Trophoblast cell (in vitro differentiated cells and primary cell): Measurements from ENCODE around the gene FCN3.

Experiments
- DNase-seq, 2 donors: peaks; one replicate each; pipeline ENCODE4 v3.0.0-alpha.2; 2016
- H2AFZ ChIP-seq: 2 replicates; pipeline ENCODE4 v1.6.1; 2013; ENCODE audit warnings: low read length, moderate library complexity, mild to moderate bottlenecking; ENCODE audit not compliant: insufficient read depth, poor library complexity
- H2AK5ac ChIP-seq: 2 replicates; pipeline ENCODE4 v1.6.1; 2013; ENCODE audit warnings: mild to moderate bottlenecking, low read length
- H2BK120ac ChIP-seq: 2 replicates; pipeline ENCODE4 v1.6.1; 2013; ENCODE audit warnings: low read length, mild to moderate bottlenecking, moderate library complexity; ENCODE audit not compliant: insufficient read depth, poor library complexity
- H2BK12ac ChIP-seq: 2 replicates; pipeline ENCODE4 v1.6.1; 2013; ENCODE audit warnings: mild to moderate bottlenecking, low read length, moderate library complexity
- H2BK5ac ChIP-seq: 2 replicates; pipeline ENCODE4 v1.6.1; 2013; ENCODE audit warnings: low read length, low read depth, moderate library complexity, mild to moderate bottlenecking; ENCODE audit not compliant: poor library complexity
- H3K14ac ChIP-seq: 2 replicates; pipeline ENCODE4 v1.6.1; 2013; ENCODE audit warnings: mild to moderate bottlenecking, low read length
- H3K18ac ChIP-seq: 2 replicates; pipeline ENCODE4 v1.6.1; 2013; ENCODE audit warnings: mild to moderate bottlenecking, low read length
- H3K23ac ChIP-seq: 2 replicates; pipeline ENCODE4 v1.6.1; 2013; ENCODE audit warnings: low read length
- H3K27ac ChIP-seq: 2 replicates; pipeline ENCODE4 v1.5.1; 2013; ENCODE audit warnings: low read depth, mild to moderate bottlenecking, inconsistent platforms, low read length, moderate library complexity
- H3K27me3 ChIP-seq: 2 replicates; pipeline ENCODE4 v1.6.1; 2013; ENCODE audit warnings: inconsistent platforms, mild to moderate bottlenecking, low read length, moderate library complexity; ENCODE audit not compliant: insufficient read depth
- H3K36me3 ChIP-seq, 2 experiments: 1 replicate in 1 of 2; 2 replicates in 1 of 2; pipeline ENCODE4 v1.6.1; 2013; ENCODE audit warnings: low read length in 2 of 2, mild to moderate bottlenecking in 2 of 2, moderate library complexity in 1 of 2; ENCODE audit not compliant: insufficient read depth in 2 of 2, control insufficient read depth in 1 of 2
- H3K4ac ChIP-seq: 2 replicates; pipeline ENCODE4 v1.6.1; 2013; ENCODE audit warnings: low read depth, mild to moderate bottlenecking, low read length, moderate library complexity
- H3K4me1 ChIP-seq, 2 experiments: 1 replicate in 1 of 2; 2 replicates in 1 of 2; pipeline ENCODE4 v1.6.1; 2013; ENCODE audit warnings: low read length in 2 of 2, mild to moderate bottlenecking in 2 of 2, moderate library complexity in 1 of 2; ENCODE audit not compliant: insufficient read depth in 2 of 2, control insufficient read depth in 1 of 2
- H3K4me2 ChIP-seq: 2 replicates; pipeline ENCODE4 v1.6.1; 2013; ENCODE audit warnings: inconsistent platforms, mild to moderate bottlenecking, low read length, moderate library complexity
- H3K4me3 ChIP-seq: 2 replicates; pipeline ENCODE4 v1.5.1; 2013; ENCODE audit warnings: mild to moderate bottlenecking, low read depth, low read length, inconsistent platforms
- H3K79me1 ChIP-seq: one replicate; pipeline ENCODE4 v1.6.1; 2013; ENCODE audit warnings: low read length
- H3K79me2 ChIP-seq: 2 replicates; pipeline ENCODE4 v1.6.1; 2013; ENCODE audit warnings: low read length, mild to moderate bottlenecking; ENCODE audit not compliant: control insufficient read depth, insufficient read depth, poor library complexity
- H3K9ac ChIP-seq: 2 replicates; pipeline ENCODE4 v1.6.1; 2013; ENCODE audit warnings: mild to moderate bottlenecking, low read length
- H3K9me3 ChIP-seq: 2 replicates; pipeline ENCODE4 v1.6.1; 2013; ENCODE audit warnings: low read depth, mild to moderate bottlenecking, control low read depth, inconsistent platforms, low read length; ENCODE audit not compliant: insufficient read depth
- H4K12ac ChIP-seq: 2 replicates; pipeline ENCODE4 v1.6.1; 2013; ENCODE audit warnings: low read depth, mild to moderate bottlenecking, low read length, moderate library complexity
- H4K8ac ChIP-seq: 2 replicates; pipeline ENCODE4 v1.6.1; 2013; ENCODE audit warnings: low read depth, mild to moderate bottlenecking, low read length, moderate library complexity
- H4K91ac ChIP-seq: one replicate; pipeline ENCODE4 v1.6.1; 2013; ENCODE audit warnings: low read depth, mild to moderate bottlenecking, low read length, moderate library complexity
- WGBS: extraction: QIAGEN DNeasy Blood & Tissue Kit; methylation state at CpG from one replicate; pipeline ENCODE4 v1.1.7; 2013; ENCODE audit warnings: missing lambda C conversion rate; ENCODE audit not compliant: insufficient read length, insufficient coverage; ENCODE audit errors: extremely low coverage; 5-methylcytosine and 5-hydroxymethylcytosine counted together

The FCN3 gene

DNA sequence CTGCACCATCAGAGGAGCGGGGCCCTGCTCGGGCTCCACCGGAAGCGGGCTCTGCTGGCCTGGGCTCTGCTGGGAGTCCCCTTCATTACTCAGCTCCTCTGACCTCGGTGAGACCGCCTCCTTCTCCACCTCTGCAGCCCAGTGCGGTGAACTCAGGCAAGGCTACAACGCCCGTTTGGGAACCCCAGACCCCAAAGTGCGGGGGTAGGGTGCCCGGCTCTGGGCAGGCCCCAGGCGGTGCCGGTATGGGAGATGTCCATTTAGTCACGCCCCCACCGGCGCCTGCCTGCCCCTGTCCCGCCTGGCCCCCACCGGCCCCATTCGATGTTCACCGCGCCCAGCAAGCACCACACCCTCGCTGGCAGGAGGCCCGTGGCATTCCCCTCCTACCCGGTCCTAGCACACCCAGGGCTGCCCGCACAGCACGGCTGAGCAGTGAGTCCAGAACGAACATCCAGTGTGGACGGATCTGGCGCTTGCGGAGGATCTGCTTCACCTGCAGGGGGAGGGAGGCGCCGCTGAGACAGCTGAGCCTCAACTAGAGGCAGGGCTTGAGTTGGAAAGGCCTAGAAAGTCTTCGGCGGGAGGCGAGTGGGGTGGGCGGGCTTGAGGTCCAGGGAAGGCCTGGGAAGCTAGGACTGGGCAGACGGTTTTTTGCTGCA is 17.9 kb downstream of the FCN3 start:
- H3K14ac ChIP-seq = no peak overlapping the region
- no peak overlapping the region for H3K4ac ChIP-seq
- H4K91ac ChIP-seq = no peak overlapping the region
- H3K79me2 ChIP-seq = no peaks in the 10 kb centered on the region
- no peak overlapping the region for H2AFZ ChIP-seq
- no peak overlapping the region for H3K4me3 ChIP-seq
- H3K9me3 ChIP-seq = peaks cover 6% of the 10 kb centered on the region
- H4K8ac ChIP-seq = no peak overlapping the region
- no peak overlapping the region for H3K4me2 ChIP-seq
- no peak overlapping the region for H2AK5ac ChIP-seq
- no peaks in the 10 kb centered on the region for H3K79me1 ChIP-seq
- WGBS = no CpG with 5 or more reads among the region's 37 CpGs
- H4K12ac ChIP-seq = no peak overlapping the region
- DNase-seq = no peak
- peaks cover 18% of the 10 kb centered on the region for H3K27me3 ChIP-seq
- H3K18ac ChIP-seq = no peak overlapping the region
- H3K9ac ChIP-seq = no peak overlapping the region
- H3K4me1 ChIP-seq = peaks cover 8 to 9% of the 10 kb centered on the region in 2 experiments
- H2BK120ac ChIP-seq = no peak overlapping the region
- H2BK5ac ChIP-seq = no peak overlapping the region
- no peak overlapping the region for H3K23ac ChIP-seq
- H3K27ac ChIP-seq = no peak overlapping the region
- H2BK12ac ChIP-seq = no peak overlapping the region
- H3K36me3 ChIP-seq = peaks cover 6 to 23% of the 10 kb centered on the region in 2 experiments

DNA sequence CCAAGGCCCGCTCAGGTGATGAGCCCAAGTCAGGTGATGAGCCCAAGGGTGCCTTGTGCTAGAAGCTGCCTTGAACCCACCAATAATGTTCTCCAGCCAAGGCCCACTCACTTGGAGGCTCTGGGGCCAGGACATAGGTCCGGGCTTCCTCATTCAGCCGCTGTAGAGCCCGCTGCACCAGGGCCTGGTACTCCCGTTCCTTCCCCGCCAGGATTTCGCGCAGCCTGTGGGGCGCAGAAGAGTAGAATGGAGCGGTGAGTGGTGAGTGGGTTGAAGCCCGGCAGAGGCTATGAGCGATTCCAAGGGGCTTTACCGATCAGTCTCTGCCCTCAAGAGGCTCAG is 18.4 kb downstream of the FCN3 start:
- H3K4ac ChIP-seq = no peak overlapping the region
- H3K9me3 ChIP-seq = peaks cover 6% of the 10 kb centered on the region
- H3K79me2 ChIP-seq = no peaks in the 10 kb centered on the region
- no peak overlapping the region for H4K8ac ChIP-seq
- no peak overlapping the region for H2BK120ac ChIP-seq
- no peaks in the 10 kb centered on the region for H3K79me1 ChIP-seq
- no peak overlapping the region for H3K27ac ChIP-seq
- H2AK5ac ChIP-seq = no peak overlapping the region
- H3K14ac ChIP-seq = no peak overlapping the region
- WGBS = no CpG with 5 or more reads among the region's 13 CpGs
- no peak overlapping the region for H3K9ac ChIP-seq
- peaks cover 15% of the 10 kb centered on the region for H3K27me3 ChIP-seq
- H3K4me1 ChIP-seq = peaks cover 9% of the 10 kb centered on the region in 2 experiments
- no peak overlapping the region for H2AFZ ChIP-seq
- no peak overlapping the region for H3K18ac ChIP-seq
- H3K23ac ChIP-seq = no peak overlapping the region
- no peak overlapping the region for H2BK12ac ChIP-seq
- H2BK5ac ChIP-seq = no peak overlapping the region
- H3K4me3 ChIP-seq = no peak overlapping the region
- no peak overlapping the region for H4K12ac ChIP-seq
- no peak overlapping the region for H3K4me2 ChIP-seq
- DNase-seq = no peak
- H3K36me3 ChIP-seq = peaks cover 4 to 20% of the 10 kb centered on the region in 2 experiments
- no peak overlapping the region for H4K91ac ChIP-seq

- H3K4me3 ChIP-seq = no peak overlapping the region
- H3K79me2 ChIP-seq = no peaks in the 10 kb centered on the region
- peaks cover 10% of the 10 kb centered on the region for H3K27me3 ChIP-seq
- no peak overlapping the region for H3K18ac ChIP-seq
- DNase-seq = no peak
- H4K91ac ChIP-seq = no peak overlapping the region
- no peak overlapping the region for H3K4ac ChIP-seq
- no peak overlapping the region for H3K9ac ChIP-seq
- H2AK5ac ChIP-seq = no peak overlapping the region
- H3K27ac ChIP-seq = no peak overlapping the region
- no peak overlapping the region for H2AFZ ChIP-seq
- H3K14ac ChIP-seq = no peak overlapping the region
- peaks cover 4 to 20% of the 10 kb centered on the region in 2 experiments for H3K36me3 ChIP-seq
- H3K23ac ChIP-seq = no peak overlapping the region
- peaks cover 3% of the 10 kb centered on the region for H3K79me1 ChIP-seq
- H4K8ac ChIP-seq = no peak overlapping the region
- H2BK12ac ChIP-seq = no peak overlapping the region
- no peak overlapping the region for H3K4me2 ChIP-seq
- H3K9me3 ChIP-seq = peaks cover 6% of the 10 kb centered on the region
- H2BK5ac ChIP-seq = no peak overlapping the region
- H4K12ac ChIP-seq = no peak overlapping the region
- H2BK120ac ChIP-seq = no peak overlapping the region
- H3K4me1 ChIP-seq = peaks cover 11 to 14% of the 10 kb centered on the region in 2 experiments
- WGBS = no CpG with 5 or more reads among the region's 5 CpGs
These were observed 18.9 kb downstream of the FCN3 start for GRCh38 chr1:27355683-27356082.

DNA sequence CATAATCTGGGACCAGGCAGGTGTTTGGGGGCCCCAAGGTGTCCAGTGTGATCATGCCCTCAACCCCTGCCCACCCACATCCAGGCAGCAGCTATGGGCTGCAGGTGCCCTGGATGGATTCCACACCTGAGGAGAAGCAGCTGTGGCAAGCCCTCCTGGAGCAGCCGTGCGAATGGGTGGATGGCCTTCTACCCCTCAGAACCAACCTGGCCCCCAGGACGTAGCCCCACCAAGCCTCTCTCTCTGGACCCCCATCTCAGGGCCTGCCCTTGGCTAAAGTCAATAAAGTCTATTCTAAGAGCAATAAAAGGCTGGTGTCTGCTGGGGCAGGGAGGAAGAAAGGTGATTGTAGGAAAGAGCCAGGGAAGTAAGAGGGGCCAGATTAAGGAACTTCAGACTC is 21.0 kb downstream of the FCN3 start:
- Histone ChIP-seq H4K91ac (no peak overlapping the region), H3K27ac (no peak overlapping the region), H3K4ac (no peak overlapping the region), H3K18ac (no peak overlapping the region), H3K9ac (no peak overlapping the region), H2BK12ac (no peak overlapping the region), H4K8ac (no peak overlapping the region), H2AFZ (no peak overlapping the region), H2AK5ac (no peak overlapping the region), H4K12ac (no peak overlapping the region), H3K36me3 (peaks cover 4 to 20% of the 10 kb centered on the region in 2 experiments), H3K4me3 (no peak overlapping the region), H3K4me1 (peaks cover 19 to 26% of the 10 kb centered on the region in 2 experiments), H2BK120ac (no peak overlapping the region), H3K14ac (no peak overlapping the region), H3K27me3 (no peaks in the 10 kb centered on the region), H3K9me3 (peaks cover 6% of the 10 kb centered on the region), H3K79me1 (peaks cover 11% of the 10 kb centered on the region), H3K79me2 (no peaks in the 10 kb centered on the region), H2BK5ac (no peak overlapping the region), H3K23ac (no peak overlapping the region), H3K4me2 (no peak overlapping the region)
- no CpG with 5 or more reads among the region's 3 CpGs for WGBS
- DNase-seq = no peak
